VCaP (cell line): ENCODE measurements around the gene DDHD1.

Experiments
- H3K27ac ChIP-seq: fragments of 450-650 bp; 2 replicates; pipeline ENCODE4 v1.5.1; 2017
- TF ChIP-seq, protein P1 (sequence below): fragments of 450-650 bp; conservative IDR thresholded peaks from 2 replicates; pipeline ENCODE4 v1.5.1; 2017; ENCODE audit warnings: mild to moderate bottlenecking, moderate library complexity

Gene DDHD1

DNA sequence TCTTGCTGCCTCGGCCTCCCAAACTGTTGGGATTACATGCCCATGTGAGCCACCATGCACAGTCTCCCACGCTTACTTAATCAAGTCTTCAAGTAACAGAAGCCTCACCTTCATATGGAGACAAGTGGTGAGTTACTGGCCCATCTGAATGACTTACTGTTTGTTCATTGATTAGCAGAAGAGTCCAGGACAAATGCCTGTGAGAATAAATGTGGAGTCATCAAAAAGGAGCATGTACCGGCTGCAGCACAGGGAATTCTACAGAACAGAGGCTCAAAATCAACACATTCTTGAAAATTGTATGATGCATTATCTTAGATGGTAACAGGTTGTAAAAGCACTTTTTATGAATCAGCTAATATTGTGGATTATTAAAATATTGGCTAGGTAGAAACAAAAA is 129.8 kb downstream of the DDHD1 start:
- no peak overlapping the region for H3K27ac ChIP-seq
- TF ChIP-seq, protein P1, sequence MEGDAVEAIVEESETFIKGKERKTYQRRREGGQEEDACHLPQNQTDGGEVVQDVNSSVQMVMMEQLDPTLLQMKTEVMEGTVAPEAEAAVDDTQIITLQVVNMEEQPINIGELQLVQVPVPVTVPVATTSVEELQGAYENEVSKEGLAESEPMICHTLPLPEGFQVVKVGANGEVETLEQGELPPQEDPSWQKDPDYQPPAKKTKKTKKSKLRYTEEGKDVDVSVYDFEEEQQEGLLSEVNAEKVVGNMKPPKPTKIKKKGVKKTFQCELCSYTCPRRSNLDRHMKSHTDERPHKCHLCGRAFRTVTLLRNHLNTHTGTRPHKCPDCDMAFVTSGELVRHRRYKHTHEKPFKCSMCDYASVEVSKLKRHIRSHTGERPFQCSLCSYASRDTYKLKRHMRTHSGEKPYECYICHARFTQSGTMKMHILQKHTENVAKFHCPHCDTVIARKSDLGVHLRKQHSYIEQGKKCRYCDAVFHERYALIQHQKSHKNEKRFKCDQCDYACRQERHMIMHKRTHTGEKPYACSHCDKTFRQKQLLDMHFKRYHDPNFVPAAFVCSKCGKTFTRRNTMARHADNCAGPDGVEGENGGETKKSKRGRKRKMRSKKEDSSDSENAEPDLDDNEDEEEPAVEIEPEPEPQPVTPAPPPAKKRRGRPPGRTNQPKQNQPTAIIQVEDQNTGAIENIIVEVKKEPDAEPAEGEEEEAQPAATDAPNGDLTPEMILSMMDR: no peak

DNA sequence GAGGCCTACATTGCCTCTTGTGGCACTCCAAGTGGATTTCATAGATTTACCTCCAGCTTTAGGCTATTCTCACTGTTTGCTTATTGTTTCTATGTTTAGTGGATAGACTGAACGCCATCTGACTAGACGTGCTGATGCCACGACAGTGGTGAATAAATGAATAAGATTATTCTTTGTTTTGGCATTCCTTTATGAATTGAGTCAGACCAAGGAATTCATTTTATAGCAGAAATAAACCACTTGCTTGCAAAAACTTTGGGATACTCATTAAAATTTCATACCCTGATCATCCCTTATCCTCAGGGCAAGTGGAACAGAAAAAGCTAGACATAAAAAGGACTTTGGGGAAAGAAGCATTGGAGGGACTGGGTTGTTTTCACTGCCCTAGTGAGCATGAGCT is 130.5 kb downstream of the DDHD1 start:
- H3K27ac ChIP-seq: no peak overlapping the region
- TF ChIP-seq, protein P1: no peak

DNA sequence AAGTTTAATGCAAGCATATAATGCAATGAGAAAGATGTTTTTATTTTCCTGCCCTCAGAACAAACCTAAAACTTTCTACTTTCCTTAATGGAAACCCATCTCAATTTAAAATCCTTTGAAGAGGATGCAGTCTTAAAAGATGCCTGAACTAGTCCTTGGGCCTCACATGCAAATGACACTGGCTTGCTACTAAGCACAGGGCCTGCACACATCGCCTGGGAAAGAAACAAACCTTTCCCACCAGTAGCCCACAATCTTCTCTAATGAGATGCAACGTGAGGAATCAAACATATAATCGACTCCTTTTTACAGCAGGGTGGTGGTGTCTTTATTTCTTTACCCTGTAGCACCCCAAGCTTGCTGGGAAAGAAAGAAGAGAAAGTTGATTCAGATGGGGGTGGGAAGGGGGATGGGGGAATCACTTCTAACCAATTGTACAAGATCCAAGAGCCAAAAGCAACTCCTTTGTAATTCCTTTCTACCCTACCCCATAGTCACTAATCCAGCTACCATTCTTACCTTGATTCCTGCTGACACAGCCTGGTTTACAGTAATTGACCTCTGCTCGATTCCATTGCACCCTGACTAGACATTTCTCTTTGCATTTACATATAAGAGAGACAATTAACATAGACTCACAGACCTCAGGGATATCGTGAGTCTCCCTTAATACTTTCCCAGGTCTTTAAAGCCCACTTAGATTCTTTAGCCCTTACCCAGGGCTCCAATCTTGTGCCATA is 132.8 kb downstream of the DDHD1 start:
- TF ChIP-seq, protein P1: no peak

DNA sequence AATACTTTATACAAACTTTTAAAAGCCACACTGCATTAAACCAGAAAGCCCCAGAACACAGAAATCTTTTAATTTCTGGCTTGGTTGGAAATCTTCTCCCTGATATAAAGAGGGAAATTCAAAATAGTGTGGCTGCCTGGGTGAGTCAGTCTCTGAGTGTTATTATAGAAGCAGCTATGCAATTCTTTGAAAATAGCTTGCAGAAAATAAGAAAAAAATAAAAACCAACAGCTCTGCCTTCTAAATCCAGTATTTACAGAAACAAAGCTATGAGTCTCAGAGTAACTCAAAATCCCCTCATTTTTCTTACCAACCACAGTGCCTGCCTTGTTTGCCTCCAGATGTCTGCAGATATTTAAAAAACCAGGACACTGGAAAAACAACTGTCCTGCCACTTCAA is 133.7 kb downstream of the DDHD1 start:
- TF ChIP-seq, protein P1: no peak
- H3K27ac ChIP-seq: no peak overlapping the region

More for the DNA sequence above, 132.8 kb downstream of the DDHD1 start:
- no peak overlapping the region for H3K27ac ChIP-seq

DNA sequence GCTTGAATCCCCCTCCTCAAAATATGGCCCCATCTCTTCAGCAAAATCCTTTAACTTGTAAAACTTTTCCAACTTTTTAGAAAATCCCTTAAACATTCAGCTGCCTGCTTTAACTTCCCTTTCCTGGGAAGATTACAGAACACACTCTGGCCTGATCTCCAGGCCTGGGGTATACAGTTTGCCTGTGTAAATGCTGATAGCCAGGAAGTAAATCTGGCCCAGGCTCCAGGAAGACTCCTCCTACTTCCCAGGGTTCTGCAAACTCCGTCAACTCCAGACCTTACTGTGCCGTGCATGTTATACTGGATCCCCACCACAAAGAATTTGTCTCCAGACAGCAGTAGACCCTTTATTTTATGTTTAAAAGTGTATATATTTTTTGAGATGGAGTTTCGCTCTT is 135.3 kb downstream of the DDHD1 start:
- no peak overlapping the region for H3K27ac ChIP-seq
- TF ChIP-seq, protein P1: no peak

DNA sequence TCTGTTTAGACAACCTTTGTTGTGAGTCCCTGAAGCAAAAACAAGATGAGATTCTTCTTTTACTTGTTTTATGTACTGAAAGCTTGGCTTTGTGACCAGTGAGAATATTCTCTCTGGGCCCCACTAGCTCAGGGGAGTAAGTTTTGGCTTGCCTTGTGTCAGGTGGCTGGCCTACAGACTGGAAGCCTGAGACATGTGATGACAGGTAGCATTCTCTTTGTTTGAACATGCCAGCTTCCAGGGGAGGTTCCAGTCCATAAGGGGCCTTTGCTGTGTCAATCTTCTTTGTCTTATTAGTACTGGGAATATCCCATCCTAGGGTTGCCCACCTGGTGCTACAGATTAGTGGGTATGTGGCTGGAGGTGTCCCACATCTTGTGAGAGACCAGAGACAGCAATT is 136.2 kb downstream of the DDHD1 start:
- H3K27ac ChIP-seq: no peak overlapping the region
- TF ChIP-seq, protein P1: no peak

DNA sequence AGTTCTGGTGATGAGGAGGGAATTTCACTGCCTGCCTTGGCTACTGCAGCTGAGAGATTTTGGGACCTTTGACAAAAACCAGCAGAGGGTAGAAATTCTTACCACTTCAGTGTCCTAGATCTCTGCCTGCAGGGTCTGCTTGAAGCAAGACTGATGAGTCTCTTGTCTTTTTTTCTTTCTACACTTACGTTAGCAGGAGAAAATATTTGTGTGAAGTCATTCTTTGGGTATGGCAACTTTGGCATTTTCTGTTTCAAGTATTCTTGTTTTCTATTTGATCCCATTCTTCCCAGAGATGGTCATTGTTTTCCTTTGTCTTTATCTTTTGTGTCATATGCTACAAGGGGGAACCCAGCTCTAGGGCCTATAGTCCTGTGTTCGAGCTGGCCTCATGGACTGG is 136.6 kb downstream of the DDHD1 start:
- TF ChIP-seq, protein P1: no peak

More for the DNA sequence above, 136.6 kb downstream of the DDHD1 start:
- H3K27ac ChIP-seq: no peak overlapping the region
